ENCODE measurements around the gene HSDL1. TPM values are rescaled to one million over a fixed set of nuclear protein-coding genes. Genes with fewer than 3 reads are reported as not detected.

HSDL1 gene
- total and polyA plus RNA-seq, 4 donors = 59.8 to 77.2 (median 71.6) TPM

- peaks cover 10% of the 10 kb centered on the region for H3K36me3 ChIP-seq (ENCODE audit: control insufficient read depth, insufficient read depth, low read length)
- no peaks in the 10 kb centered on the region for H3K27me3 ChIP-seq (ENCODE audit: control insufficient read depth, insufficient read depth, low read length)
- no peak overlapping the region for H3K27ac ChIP-seq (ENCODE audit: low read depth, low read length)
- no peaks in the 10 kb centered on the region for H3K9me3 ChIP-seq (ENCODE audit: control insufficient read depth, insufficient read depth, low read length)
- peaks cover 26% of the 10 kb centered on the region for H3K4me1 ChIP-seq (ENCODE audit: control insufficient read depth, insufficient read depth, low read length)
- 66% methylated on average over 11 of the region's 13 CpGs for WGBS (ENCODE audit: insufficient coverage)
- no peak overlapping the region for H3K4me3 ChIP-seq (ENCODE audit: low read depth, low read length)
- no peak for DNase-seq (ENCODE audit: low read depth in 4 of 6, low spot score in 6 of 6)
Observed at GRCh38 chr16:84141143-84141670, 3.8 kb downstream of the HSDL1 start.

GRCh38 chr16:84139628-84140258 is 5.2 kb downstream of the HSDL1 start:
- Histone ChIP-seq H3K36me3 (ENCODE audit: control insufficient read depth, insufficient read depth, low read length) (peaks cover 10% of the 10 kb centered on the region), H3K27ac (ENCODE audit: low read depth, low read length) (peak overlapping the region; percentile 36), H3K27me3 (ENCODE audit: control insufficient read depth, insufficient read depth, low read length) (no peaks in the 10 kb centered on the region), H3K4me1 (ENCODE audit: control insufficient read depth, insufficient read depth, low read length) (peaks cover 27% of the 10 kb centered on the region), H3K4me3 (ENCODE audit: low read depth, low read length) (no peak overlapping the region), H3K9me3 (ENCODE audit: control insufficient read depth, insufficient read depth, low read length) (no peaks in the 10 kb centered on the region)
- no peak for DNase-seq (ENCODE audit: low read depth in 4 of 6, low spot score in 6 of 6)
- 83% methylated on average over 5 of the region's 6 CpGs for WGBS (ENCODE audit: insufficient coverage)

DNA sequence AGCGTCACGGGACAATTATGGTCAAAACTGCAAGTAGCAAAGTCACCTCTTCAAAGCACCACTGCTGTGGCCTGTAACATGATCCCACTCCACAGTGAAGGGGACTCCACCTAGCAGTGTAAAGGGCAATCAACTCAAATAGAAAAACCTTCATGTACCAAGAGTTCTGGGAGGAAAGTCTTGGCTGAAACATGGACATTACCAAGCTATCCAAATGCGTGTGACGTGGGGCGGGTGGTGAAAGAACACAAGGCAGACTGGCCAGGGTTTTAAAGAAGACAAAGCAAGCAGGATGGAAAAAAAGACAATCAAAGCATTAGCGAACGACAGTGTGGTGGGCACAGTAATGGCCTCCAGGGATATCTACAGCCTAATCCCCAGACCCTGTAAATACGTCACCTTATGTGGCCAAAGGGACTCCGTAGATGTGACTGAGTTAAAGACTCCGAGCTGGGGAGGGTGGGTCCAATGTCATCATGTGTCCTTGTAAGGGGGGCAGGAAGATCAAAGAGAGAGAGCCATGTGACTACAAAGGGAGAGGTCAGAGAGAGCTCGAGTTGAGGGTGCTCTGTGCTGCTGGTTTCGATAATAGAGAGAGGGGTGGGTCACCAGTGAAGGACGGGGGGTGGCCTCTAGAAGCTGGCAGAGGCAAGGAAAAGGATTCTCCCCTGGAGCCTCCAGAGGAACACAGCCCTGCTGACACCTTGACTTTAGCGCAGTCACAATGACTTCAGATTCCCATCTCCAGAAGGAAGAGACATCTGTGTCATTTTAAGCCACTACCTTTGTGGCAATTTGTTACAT is 6.0 kb downstream of the HSDL1 start:
- H3K4me3 ChIP-seq (ENCODE audit: low read depth, low read length) = no peak overlapping the region
- no peak for DNase-seq (ENCODE audit: low read depth in 4 of 6, low spot score in 6 of 6)
- no peaks in the 10 kb centered on the region for H3K9me3 ChIP-seq (ENCODE audit: control insufficient read depth, insufficient read depth, low read length)
- WGBS (ENCODE audit: insufficient coverage) = 32% methylated on average over 8 of the region's 14 CpGs
- H3K27me3 ChIP-seq (ENCODE audit: control insufficient read depth, insufficient read depth, low read length) = no peaks in the 10 kb centered on the region
- peaks cover 22% of the 10 kb centered on the region for H3K4me1 ChIP-seq (ENCODE audit: control insufficient read depth, insufficient read depth, low read length)
- H3K36me3 ChIP-seq (ENCODE audit: control insufficient read depth, insufficient read depth, low read length) = peaks cover 10% of the 10 kb centered on the region
- peak overlapping the region; percentile 36 for H3K27ac ChIP-seq (ENCODE audit: low read depth, low read length)

- Histone ChIP-seq H3K27me3 (ENCODE audit: control insufficient read depth, insufficient read depth, low read length) (no peaks in the 10 kb centered on the region), H3K4me3 (ENCODE audit: low read depth, low read length) (no peak overlapping the region), H3K36me3 (ENCODE audit: control insufficient read depth, insufficient read depth, low read length) (peaks cover 10% of the 10 kb centered on the region), H3K4me1 (ENCODE audit: control insufficient read depth, insufficient read depth, low read length) (peaks cover 16% of the 10 kb centered on the region), H3K27ac (ENCODE audit: low read depth, low read length) (no peak overlapping the region), H3K9me3 (ENCODE audit: control insufficient read depth, insufficient read depth, low read length) (no peaks in the 10 kb centered on the region)
- WGBS (ENCODE audit: insufficient coverage) = no CpG with 5 or more reads among the region's 2 CpGs
- no peak for DNase-seq (ENCODE audit: low read depth in 4 of 6, low spot score in 6 of 6)
Observed at GRCh38 chr16:84138500-84138823, 6.5 kb downstream of the HSDL1 start.

GRCh38 chr16:84137769-84138357 is 7.1 kb downstream of the HSDL1 start:
- no peaks in the 10 kb centered on the region for H3K9me3 ChIP-seq (ENCODE audit: control insufficient read depth, insufficient read depth, low read length)
- no peaks in the 10 kb centered on the region for H3K27me3 ChIP-seq (ENCODE audit: control insufficient read depth, insufficient read depth, low read length)
- peaks cover 10% of the 10 kb centered on the region for H3K36me3 ChIP-seq (ENCODE audit: control insufficient read depth, insufficient read depth, low read length)
- H3K4me1 ChIP-seq (ENCODE audit: control insufficient read depth, insufficient read depth, low read length) = peaks cover 16% of the 10 kb centered on the region
- H3K27ac ChIP-seq (ENCODE audit: low read depth, low read length) = no peak overlapping the region
- no CpG with 5 or more reads among the region's 7 CpGs for WGBS (ENCODE audit: insufficient coverage)
- no peak overlapping the region for H3K4me3 ChIP-seq (ENCODE audit: low read depth, low read length)
- DNase-seq (ENCODE audit: low read depth in 4 of 6, low spot score in 6 of 6) = no peak

DNA sequence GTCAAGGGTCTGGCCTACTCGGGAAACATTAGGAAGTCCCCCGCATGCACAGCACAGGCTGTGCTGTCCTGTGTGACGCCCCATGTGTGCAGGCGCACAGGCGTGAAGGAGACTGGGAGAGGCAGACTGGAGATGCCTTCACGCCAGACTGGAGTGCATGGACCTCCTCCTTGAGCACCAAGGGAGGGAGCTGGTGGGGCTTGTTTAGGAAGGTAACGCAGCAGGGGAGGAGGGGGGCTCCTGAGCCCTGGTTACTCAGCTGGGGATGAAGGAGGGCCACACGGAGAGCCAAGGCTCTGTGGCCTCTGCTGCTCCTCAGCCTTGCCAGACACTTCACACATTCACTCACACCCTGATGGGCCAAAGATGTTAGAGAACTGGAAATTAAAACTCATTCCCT is 7.7 kb downstream of the HSDL1 start:
- H3K4me3 ChIP-seq (ENCODE audit: low read depth, low read length) = no peak overlapping the region
- H3K27me3 ChIP-seq (ENCODE audit: control insufficient read depth, insufficient read depth, low read length) = no peaks in the 10 kb centered on the region
- DNase-seq (ENCODE audit: low read depth in 4 of 6, low spot score in 6 of 6) = no peak
- 77% methylated on average over 6 of the region's 8 CpGs for WGBS (ENCODE audit: insufficient coverage)
- H3K36me3 ChIP-seq (ENCODE audit: control insufficient read depth, insufficient read depth, low read length) = peaks cover 10% of the 10 kb centered on the region
- H3K27ac ChIP-seq (ENCODE audit: low read depth, low read length) = no peak overlapping the region
- peaks cover 16% of the 10 kb centered on the region for H3K4me1 ChIP-seq (ENCODE audit: control insufficient read depth, insufficient read depth, low read length)
- no peaks in the 10 kb centered on the region for H3K9me3 ChIP-seq (ENCODE audit: control insufficient read depth, insufficient read depth, low read length)

GRCh38 chr16:84136331-84137125 is 8.4 kb downstream of the HSDL1 start:
- Histone ChIP-seq H3K9me3 (ENCODE audit: control insufficient read depth, insufficient read depth, low read length) (no peaks in the 10 kb centered on the region), H3K4me1 (ENCODE audit: control insufficient read depth, insufficient read depth, low read length) (peaks cover 16% of the 10 kb centered on the region), H3K27ac (ENCODE audit: low read depth, low read length) (no peak overlapping the region), H3K36me3 (ENCODE audit: control insufficient read depth, insufficient read depth, low read length) (peaks cover 10% of the 10 kb centered on the region), H3K4me3 (ENCODE audit: low read depth, low read length) (no peak overlapping the region), H3K27me3 (ENCODE audit: control insufficient read depth, insufficient read depth, low read length) (no peaks in the 10 kb centered on the region)
- DNase-seq (ENCODE audit: low read depth in 4 of 6, low spot score in 6 of 6) = no peak
- WGBS (ENCODE audit: insufficient coverage) = 83% methylated on average over 5 of the region's 11 CpGs

DNA sequence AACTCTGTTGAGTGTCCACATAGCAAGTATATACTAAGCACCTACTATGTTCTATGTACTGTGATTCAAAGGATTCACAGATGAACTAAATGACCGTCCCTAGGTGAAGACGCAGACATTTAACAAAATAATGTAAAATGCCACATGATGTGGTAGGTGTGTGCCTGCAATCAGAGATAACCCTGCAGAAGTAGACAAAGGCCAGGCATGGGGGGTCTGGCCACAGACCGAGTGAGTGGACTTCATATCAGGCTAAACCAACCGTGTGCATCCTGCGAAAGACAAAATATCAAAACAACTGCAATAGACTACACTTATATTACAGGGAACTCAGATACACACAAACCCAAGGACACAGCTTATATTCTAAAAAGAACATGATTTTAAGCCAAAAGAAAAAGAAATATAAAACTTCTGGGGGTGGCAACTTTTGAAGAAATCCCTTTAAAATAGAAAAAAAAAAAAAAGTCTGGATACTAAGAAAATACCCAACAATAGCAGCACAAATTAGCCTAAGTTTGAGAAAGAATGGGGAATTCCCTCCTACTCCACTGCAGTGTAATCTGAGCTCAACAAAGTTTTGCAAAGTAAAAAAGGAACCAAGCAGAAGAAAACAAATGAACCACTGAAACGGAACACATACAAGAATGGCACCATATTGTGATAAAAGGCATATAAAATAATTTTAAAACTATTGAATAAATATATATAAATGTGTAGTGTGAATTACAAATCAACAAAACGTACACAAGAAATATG is 12.3 kb downstream of the HSDL1 start:
- DNase-seq (ENCODE audit: low read depth in 4 of 6, low spot score in 6 of 6) = no peak
- H3K27me3 ChIP-seq (ENCODE audit: control insufficient read depth, insufficient read depth, low read length) = no peaks in the 10 kb centered on the region
- H3K9me3 ChIP-seq (ENCODE audit: control insufficient read depth, insufficient read depth, low read length) = no peaks in the 10 kb centered on the region
- peaks cover 31% of the 10 kb centered on the region for H3K36me3 ChIP-seq (ENCODE audit: control insufficient read depth, insufficient read depth, low read length)
- peaks cover 16% of the 10 kb centered on the region for H3K4me1 ChIP-seq (ENCODE audit: control insufficient read depth, insufficient read depth, low read length)
- no CpG with 5 or more reads among the region's 7 CpGs for WGBS (ENCODE audit: insufficient coverage)
- no peak overlapping the region for H3K27ac ChIP-seq (ENCODE audit: low read depth, low read length)
- no peak overlapping the region for H3K4me3 ChIP-seq (ENCODE audit: low read depth, low read length)

DNA sequence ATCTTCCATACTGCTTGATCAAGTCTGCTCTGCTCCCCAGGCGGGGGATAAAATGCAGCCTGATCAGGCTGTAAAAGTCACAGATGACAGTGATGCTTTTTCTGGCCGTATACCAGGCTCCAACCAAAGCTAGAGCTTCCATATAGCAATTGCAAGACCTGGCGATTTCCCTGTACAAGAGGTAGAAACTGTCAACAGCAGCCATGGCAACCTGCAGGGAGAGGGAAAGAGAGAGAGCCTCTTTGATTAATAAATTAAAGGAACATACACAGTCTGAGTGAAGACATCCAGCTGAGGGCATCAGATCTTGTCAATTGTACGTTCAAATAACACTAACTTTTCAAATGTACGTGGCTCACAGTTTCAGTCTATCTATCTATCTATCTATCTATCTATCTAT is 13.9 kb downstream of the HSDL1 start:
- no peak overlapping the region for H3K27ac ChIP-seq (ENCODE audit: low read depth, low read length)
- peaks cover 6% of the 10 kb centered on the region for H3K4me1 ChIP-seq (ENCODE audit: control insufficient read depth, insufficient read depth, low read length)
- H3K36me3 ChIP-seq (ENCODE audit: control insufficient read depth, insufficient read depth, low read length) = peaks cover 30% of the 10 kb centered on the region

More for the DNA sequence above, 13.9 kb downstream of the HSDL1 start:
- no peak for DNase-seq (ENCODE audit: low read depth in 4 of 6, low spot score in 6 of 6)
- Histone ChIP-seq H3K9me3 (ENCODE audit: control insufficient read depth, insufficient read depth, low read length) (no peaks in the 10 kb centered on the region), H3K4me3 (ENCODE audit: low read depth, low read length) (no peak overlapping the region), H3K27me3 (ENCODE audit: control insufficient read depth, insufficient read depth, low read length) (no peaks in the 10 kb centered on the region)
- WGBS (ENCODE audit: insufficient coverage) = 67% methylated on average over 4 of the region's 5 CpGs

Data from spinal cord (tissue), 10 donors.